Fibroblast of the aortic adventitia (primary cell): ENCODE data around the gene NME8. TPM values are rescaled to one million over a fixed set of nuclear protein-coding genes. Genes with fewer than 3 reads are reported as not detected.

ENCODE experiments used
- DNase-seq: peaks from one replicate; pipeline ENCODE4 v3.0.0-alpha.2; 2010; ENCODE audit warnings: low read depth
- H3K4me3 ChIP-seq: 2 replicates; pipeline ENCODE4 v1.5.1; 2011; ENCODE audit warnings: low read depth, mild to moderate bottlenecking, control low read depth, low read length, moderate library complexity
- total RNA-seq: library from RNA; depleted of rRNA; stranded (reverse); fragments of >200 nt; gene quantifications from 2 replicates; pipeline ENCODE4 v1.2.3, GENCODE V29; 2012; ENCODE audit warnings: low replicate concordance
- TF ChIP-seq, protein P1 (sequence below): IDR thresholded peaks from 2 replicates; pipeline ENCODE4 v1.5.1; 2011; ENCODE audit warnings: mild to moderate bottlenecking, low read length, control low read depth, inconsistent platforms; ENCODE audit not compliant: insufficient read depth

Gene NME8
- total RNA-seq, 1 donor: not detected

DNA sequence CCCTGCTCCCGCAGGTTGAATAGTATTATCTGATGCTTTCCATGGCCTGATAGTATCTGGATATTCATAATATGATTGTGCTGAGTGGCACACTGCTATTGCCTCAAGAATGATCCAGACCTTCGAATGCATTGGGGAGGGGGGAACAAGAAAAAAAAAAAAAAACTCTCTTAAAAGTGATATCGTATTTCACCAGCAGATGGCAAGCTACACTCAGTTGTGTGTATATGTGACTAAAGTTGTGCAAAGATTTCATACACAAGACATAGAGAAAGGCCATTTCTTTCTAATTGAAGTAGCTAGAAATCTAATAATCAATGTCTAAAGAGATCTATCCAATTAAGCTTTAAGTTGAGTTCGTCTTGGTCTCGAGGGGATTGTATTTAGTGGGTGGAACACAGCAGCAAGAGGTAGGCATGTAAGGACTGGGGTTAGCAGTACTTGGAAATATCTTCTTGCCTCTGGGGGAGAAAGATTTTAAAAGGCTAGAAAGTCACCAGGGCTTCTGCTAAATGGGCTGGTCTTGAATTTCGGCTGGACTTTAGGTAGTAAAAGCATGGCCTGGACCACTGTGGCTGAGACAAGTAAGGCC lies 52.9 kb downstream of the NME8 start:
- TF ChIP-seq, protein P1, sequence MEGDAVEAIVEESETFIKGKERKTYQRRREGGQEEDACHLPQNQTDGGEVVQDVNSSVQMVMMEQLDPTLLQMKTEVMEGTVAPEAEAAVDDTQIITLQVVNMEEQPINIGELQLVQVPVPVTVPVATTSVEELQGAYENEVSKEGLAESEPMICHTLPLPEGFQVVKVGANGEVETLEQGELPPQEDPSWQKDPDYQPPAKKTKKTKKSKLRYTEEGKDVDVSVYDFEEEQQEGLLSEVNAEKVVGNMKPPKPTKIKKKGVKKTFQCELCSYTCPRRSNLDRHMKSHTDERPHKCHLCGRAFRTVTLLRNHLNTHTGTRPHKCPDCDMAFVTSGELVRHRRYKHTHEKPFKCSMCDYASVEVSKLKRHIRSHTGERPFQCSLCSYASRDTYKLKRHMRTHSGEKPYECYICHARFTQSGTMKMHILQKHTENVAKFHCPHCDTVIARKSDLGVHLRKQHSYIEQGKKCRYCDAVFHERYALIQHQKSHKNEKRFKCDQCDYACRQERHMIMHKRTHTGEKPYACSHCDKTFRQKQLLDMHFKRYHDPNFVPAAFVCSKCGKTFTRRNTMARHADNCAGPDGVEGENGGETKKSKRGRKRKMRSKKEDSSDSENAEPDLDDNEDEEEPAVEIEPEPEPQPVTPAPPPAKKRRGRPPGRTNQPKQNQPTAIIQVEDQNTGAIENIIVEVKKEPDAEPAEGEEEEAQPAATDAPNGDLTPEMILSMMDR: peak; percentile 55
- H3K4me3 ChIP-seq: no peak overlapping the region
- peak; percentile 83 for DNase-seq

DNA sequence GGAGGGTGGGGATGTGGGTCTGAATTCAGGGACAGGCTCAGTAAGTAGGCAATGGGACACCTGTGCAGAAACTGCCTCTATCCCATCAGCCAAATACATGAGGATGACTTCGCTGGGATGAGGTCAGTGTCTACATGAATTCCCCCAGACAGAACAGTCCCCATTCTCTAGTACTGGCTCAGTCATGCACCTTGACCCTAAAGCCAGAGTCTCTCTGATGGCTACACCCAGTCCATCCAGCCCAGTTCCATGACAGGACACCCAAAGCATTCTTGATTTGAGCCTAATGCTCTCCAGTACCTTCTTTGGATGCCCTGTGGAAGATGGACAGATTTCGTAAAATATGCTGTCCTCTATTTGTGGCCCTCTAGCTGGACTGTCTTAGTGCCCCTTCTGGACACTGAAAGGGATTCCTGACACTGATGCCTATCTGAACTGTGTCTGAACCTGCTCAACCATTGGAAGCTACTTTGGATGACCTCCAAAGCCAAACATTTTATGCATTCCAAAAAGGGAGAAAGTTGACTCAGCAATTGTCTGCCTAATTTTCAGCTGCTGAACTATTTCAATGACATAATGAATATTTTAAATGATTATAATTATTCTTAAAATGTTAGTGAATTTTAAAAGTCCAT lies 53.6 kb downstream of the NME8 start:
- TF ChIP-seq, protein P1: no peak

DNA sequence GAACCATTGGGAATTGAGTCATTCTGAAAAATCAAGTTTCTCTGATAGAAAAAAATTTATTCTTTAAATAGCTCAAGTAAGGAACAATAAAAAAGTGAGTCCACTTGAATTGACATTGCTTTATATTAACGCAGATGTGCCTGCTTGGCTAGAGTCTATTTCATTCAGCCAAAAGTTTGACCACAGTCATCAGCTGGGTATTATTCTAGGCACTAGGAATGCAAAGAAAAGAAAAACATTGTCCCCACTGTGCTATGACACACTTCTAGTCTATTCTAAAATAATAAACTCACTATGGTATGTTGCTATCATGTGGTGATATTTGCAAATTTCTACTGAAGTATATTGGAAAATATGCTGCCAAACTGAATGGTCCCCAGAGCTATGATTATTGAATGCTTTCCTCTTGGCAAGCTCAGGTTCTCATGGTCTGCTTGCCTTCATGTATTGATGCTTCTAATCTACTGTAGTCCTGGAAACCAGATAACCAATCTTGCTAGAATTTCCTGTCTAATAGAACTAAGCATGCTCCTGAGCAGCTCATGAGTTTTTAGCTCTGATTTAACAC lies 59.9 kb downstream of the NME8 start:
- H3K4me3 ChIP-seq: no peak overlapping the region
- DNase-seq: peak; percentile 99
- TF ChIP-seq, protein P1: no peak

More for the DNA sequence above, 53.6 kb downstream of the NME8 start:
- no peak overlapping the region for H3K4me3 ChIP-seq
- peak; percentile 85 for DNase-seq

DNA sequence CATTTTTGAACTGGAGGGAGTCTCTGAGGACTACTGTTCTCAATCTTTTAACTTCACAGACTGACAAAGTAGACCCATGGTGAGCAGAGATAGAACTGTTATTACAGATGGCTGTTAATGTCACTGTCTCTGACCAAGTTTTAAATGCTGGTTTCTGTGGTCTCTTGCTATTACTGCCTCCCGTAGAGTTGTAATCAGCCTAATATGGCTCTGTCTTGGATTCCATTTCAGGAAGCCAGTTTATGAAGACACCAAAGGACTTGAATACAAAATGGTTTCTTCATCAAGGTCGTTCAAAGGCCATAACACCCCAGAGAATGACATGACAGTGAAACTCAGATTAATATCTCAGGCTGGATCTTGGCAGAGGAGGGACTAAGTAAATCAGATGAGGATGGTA lies 64.4 kb downstream of the NME8 start:
- peak overlapping the region; percentile 3 for H3K4me3 ChIP-seq
- TF ChIP-seq, protein P1: no peak
- DNase-seq: no peak

DNA sequence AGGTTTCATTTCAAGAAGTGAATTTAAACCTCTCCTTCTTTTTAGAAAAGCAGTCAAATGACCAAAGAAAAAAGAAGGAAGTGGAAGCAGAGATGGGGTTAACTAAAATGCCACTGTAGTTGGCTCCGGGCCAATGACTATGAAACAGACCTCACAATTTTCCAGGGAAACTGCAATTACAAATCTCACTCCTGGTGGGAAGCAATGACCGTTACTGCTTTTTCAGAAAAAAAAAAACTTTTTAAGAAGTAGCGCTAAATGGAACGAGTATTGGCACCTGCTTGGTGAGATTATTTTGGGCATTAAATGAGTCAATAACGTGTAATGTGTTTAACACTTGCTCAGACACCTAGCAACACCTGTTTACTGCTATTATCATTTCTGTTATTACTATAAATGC lies 67.0 kb downstream of the NME8 start:
- TF ChIP-seq, protein P1: no peak
- DNase-seq: peak; percentile 65
- H3K4me3 ChIP-seq: peak overlapping the region; percentile 90

DNA sequence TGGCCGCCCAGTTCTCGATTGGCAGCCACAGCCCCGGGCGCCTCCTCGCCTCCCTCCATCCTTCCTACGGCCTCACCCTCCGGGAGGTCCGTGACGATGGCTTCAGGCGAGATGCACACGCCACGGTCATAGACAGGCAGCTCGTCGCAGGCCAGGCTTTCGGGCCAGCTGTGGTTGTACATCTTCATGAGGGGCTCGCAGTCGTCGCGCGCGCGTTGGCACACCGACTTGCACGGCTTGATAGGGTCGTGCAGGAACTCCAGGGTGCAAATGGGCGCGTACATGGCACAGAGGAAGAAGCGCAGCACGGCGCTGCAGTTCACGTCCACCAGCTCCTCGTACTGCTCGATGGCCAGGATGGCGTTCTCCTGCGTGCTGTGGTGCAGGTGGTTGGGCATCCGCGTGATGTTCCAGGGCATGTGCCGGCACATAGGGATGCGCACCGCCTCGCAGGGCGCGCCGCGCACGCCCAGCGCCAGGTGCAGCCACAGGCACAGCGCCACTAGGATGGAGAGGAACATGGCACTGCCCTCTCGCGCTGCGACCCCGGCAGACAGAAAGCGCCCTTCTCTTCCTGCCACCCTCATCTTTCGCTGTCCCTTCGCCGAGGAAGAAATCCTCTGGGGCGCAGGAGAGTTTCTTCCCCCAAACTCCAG lies 67.7 kb downstream of the NME8 start:
- peak overlapping the region; percentile 90 for H3K4me3 ChIP-seq
- DNase-seq: peak; percentile 40
- TF ChIP-seq, protein P1: no peak
